ENCODE data around the gene CEP350.

The CEP350 gene

GRCh38 chr1:179954493-179955286 is at the start of gene CEP350:
Gene CEP350, plus strand, starts transcription at chr1:179954810. Its CDS starts 31,372 bp downstream, at chr1:179986182.
- FAIRE-seq (peak; percentile 100), DNase-seq (ENCODE audit: extremely low spot score, insufficient read length, low read depth) (peak; percentile 66)

DNA sequence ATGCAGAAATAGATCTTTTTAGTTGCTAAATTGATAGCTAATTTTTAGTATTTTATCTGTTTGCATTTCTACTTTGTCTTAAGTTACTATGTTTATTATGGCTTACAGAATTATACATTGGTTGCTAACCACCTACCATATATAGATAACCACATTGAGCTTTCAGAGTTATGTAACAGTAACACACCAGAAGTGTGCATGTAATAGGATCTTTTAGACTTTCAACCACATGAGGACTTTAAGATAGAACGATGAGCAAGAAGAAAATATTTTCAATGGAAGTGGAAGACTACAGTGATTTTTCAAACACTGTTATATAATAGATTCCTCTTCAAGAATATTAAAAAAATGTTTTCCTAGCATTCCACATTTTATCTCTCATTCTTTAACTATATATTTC is 43.7 kb upstream of the CEP350 start:
- FAIRE-seq = no peak
- no peak for DNase-seq (ENCODE audit: extremely low spot score, insufficient read length, low read depth)

DNA sequence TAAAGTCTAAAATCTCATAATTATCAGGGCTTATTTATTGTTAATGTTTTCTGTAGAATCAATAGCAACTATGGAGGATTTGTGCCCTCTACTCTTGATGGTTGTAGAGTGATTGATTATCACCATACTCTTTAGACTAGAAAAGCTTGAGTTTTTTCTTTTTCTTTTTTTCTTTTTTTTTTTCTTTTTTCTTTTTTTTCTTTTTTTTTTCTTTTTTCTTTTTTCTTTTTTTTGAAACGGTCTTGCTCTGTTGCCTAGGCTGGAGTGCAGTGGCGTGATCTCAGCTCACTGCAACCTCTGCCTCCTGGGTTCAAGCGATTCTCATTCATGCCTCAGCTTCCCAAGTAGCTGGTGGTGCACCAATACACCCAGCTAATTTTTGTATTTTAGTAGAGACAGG is 42.8 kb upstream of the CEP350 start:
- FAIRE-seq = no peak

GRCh38 chr1:179917601-179918429 is 36.8 kb upstream of the CEP350 start:
- no peak for DNase-seq (ENCODE audit: extremely low spot score, insufficient read length, low read depth)
- FAIRE-seq = no peak

More for the DNA sequence above, 42.8 kb upstream of the CEP350 start:
- no peak for DNase-seq (ENCODE audit: extremely low spot score, insufficient read length, low read depth)

- FAIRE-seq (no peak), DNase-seq (ENCODE audit: extremely low spot score, insufficient read length, low read depth) (no peak)
Measured at GRCh38 chr1:179921472-179921871, 33.1 kb upstream of the CEP350 start.

GRCh38 chr1:179921981-179922872 is 32.4 kb upstream of the CEP350 start:
- DNase-seq (ENCODE audit: extremely low spot score, insufficient read length, low read depth) (no peak), FAIRE-seq (no peak)

DNA sequence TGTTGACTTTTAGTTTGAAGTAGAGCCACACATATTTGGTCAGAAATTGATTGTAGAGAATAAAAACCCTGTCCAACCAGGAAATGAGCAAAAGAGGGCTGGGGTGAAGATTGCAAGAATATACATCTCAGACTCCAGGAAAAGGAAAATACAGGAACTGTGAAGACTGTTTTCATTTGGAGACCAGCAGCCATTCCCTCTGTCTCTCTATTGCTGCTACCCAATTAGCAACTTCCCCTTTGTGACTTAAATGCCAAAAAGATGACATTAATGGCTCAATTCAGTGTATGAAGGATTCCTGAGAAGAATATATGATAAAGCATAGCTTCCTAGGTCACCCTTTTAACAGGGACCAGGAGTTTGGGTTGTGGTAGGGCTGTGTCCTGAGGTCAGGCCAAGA is 31.6 kb upstream of the CEP350 start:
- FAIRE-seq = no peak
- DNase-seq (ENCODE audit: extremely low spot score, insufficient read length, low read depth) = no peak

- no peak for FAIRE-seq
Measured at GRCh38 chr1:179924268-179924667, 30.3 kb upstream of the CEP350 start.

DNA sequence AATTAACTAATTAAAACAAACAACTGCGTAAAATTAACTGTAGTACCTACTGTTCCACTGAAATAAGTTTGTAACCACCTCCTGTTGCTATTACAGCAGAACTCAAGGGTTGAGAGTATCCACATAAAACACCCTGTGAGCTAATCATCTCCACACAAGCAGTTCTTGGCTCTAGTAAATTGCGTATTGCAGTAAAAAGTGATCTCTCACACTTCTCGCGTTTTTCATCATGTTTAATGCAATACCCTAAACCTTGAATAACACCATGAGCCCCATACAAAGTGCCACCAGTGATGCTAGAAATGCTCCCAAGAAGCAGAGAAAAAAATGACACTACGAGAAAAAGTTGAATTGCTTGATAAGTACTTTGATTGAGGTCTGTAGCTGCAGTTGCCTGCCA is 29.3 kb upstream of the CEP350 start:
- DNase-seq (ENCODE audit: extremely low spot score, insufficient read length, low read depth) (no peak), FAIRE-seq (no peak)

More at GRCh38 chr1:179924268-179924667, 30.3 kb upstream of the CEP350 start:
- no peak for DNase-seq (ENCODE audit: extremely low spot score, insufficient read length, low read depth)

DNA sequence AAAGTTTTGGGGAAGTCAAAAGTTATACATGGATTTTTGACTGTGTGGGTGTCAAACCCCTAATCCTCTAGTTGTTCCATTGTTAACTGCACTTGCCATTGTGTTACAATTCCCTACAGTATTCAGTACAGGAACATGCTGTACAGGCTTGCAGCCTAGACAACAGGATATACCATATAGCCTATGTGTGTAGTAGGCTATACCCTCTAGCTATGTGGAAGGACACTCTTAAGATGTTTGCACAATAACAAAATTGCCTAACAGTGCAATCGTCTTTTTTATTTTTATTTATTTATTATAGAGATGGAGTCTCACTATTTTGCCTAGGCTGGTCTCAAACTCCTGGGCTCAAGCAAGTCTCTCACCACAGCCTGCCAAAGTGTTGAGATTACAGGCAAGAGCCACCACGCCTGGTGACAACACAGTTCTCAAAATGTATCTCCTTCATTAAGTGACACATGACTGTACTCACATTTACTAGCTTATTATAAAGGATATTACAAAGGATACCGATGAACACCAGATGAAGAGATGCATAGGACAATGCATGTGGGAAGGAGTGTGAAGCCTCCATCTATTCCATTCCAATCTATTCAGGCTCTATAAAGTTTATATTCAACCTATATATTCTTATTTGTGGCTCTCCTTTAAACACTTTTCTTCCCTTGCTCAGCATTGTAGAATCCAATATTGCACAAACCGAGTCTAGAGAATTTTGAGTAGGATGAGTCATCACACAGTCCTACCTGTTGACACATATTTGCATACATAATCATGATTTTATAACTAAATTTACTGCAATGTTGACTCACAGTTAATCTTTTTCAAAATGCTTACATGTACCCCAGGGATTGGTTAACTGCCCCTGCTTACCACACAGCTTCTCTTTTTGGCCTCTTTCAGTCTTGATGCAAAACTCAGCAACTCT is 28.4 kb upstream of the CEP350 start:
- FAIRE-seq (no peak), DNase-seq (ENCODE audit: extremely low spot score, insufficient read length, low read depth) (no peak)

DNA sequence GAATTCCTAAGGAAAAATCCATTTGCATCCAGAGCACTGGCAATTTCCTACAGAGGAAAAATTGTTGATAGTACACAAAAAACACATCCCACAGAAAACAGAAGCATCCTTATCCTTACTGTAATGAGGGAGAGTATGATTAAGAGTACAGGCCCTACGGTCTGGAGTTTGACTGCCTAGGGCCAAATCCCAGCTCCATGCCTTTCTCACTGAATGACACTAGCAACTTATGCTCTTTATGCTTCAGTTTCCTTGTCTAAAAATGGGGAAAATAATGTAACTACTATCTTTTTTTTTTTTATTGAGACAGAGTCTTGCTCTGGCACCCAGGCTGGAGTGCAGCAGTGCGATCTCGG is 27.8 kb upstream of the CEP350 start:
- FAIRE-seq = no peak
- DNase-seq (ENCODE audit: extremely low spot score, insufficient read length, low read depth) = no peak

DNA sequence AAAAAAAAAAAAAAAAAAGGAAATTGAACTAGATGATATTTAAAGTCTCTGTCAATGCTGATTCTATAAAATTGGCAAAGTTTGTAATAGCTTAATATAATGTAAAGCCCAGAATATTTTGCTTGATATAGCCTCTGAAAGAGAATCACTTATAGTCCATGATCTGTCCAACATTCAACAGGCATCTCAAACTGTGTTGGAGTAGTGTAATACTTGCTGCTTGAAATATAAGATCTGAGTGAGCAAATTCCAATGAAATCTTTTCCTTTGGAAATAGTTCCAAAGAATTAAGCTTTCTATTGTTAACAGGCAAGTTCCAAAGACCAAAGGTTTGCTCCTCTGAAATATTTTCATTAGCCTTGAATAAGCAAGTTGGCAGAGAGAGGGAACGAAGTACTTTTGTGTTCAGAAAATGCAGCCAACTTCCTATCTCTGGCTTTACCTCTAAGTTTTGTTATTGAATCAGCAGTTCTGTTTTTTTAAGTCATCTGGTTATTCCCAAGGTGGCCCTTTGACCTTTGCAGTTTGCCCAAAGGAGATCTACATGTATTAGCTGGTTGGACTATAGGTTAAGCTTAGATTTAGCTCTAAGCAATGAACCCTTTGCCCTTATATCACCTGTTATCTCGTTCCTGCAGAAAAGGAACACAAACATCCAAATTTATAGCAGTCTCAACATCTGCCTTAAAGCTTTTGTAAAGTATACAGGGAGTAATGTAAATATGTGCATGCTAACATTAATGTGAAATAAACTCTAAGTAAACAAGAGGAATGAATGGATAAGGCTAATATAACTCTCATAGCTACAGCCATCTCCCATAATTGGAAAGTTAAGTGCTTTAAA is 24.4 kb upstream of the CEP350 start:
- DNase-seq (ENCODE audit: extremely low spot score, insufficient read length, low read depth) (no peak), FAIRE-seq (no peak)

GRCh38 chr1:179930867-179931266 is 23.7 kb upstream of the CEP350 start:
- FAIRE-seq (no peak), DNase-seq (ENCODE audit: extremely low spot score, insufficient read length, low read depth) (no peak)

DNA sequence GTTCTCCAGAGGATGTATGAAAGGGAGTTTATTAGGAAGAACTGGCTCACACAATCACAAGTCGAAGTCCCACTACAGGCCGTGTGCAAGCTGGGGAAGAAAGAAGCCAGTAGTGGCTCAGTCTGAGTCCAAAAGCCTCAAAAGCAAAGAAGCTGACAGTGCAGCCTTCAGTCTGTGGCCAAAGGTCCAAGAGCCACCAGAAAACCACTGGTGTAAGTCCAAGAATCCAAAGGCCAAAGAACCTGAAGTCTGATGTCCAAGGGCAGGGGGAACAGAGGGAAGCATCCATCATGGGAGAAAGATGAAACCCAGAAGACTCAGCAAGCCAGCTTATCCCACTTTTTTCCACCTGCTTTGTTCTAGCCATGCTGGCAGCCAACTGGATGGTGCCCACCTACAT is 21.4 kb upstream of the CEP350 start:
- no peak for DNase-seq (ENCODE audit: extremely low spot score, insufficient read length, low read depth)
- no peak for FAIRE-seq

DNA sequence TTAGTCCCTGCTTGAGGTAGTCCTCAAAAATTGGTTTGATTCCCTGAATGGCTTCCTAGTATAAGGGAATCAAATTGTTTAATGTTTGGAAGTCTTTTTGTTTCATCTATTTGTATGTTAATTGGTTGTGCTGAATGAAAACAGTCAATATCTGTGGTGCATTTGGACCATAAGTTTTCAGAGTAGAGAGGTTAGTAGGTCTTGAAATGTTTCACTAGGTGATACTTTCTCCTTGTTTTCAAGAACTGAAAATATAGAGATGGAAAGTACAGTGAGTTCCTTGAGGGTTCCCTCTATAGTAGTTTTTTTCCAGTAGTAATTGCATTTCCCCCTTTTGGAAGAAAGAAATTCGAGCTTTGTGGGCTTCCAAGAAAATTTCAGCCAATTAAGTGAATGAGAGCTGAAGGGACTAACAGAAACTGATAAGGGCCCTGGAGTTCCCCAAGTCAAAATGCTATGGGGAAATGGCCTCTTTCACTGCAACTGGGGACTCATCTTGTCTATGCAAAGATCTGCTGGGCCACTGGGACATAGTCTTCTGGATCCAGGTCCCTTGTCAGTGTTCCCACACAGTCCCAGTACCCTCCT is 18.6 kb upstream of the CEP350 start:
- DNase-seq (ENCODE audit: extremely low spot score, insufficient read length, low read depth) (no peak), FAIRE-seq (no peak)

DNA sequence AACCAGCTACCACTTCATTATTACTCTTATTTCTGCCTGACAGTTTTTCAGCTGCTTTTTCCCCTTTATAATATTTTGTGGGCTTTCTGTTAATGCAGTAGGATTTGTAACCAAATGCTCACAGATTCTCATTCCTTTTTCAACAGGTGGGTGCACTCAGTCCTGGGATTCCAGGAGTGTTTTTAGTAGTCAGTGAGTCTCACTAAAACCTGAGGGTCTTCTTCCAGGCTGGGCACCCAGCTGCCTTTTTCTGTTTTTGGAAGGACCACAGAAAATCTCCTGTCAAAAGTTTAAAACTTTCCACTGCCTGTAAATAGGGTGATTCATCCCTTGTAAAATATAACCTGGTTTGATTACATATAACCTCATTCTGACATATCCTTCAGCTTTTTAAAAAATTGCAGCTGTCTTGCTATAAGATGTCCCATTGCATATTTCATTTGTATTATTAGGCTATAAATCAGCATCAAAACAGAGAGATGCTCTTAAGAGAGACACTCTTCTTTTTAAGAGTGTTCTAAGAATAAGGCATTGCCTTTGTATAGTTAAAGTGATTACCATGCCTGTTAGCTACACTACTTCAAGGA is 16.8 kb upstream of the CEP350 start:
- FAIRE-seq = no peak
- DNase-seq (ENCODE audit: extremely low spot score, insufficient read length, low read depth) = no peak

- no peak for DNase-seq (ENCODE audit: extremely low spot score, insufficient read length, low read depth)
- FAIRE-seq = no peak
Measured at GRCh38 chr1:179938752-179939151, 15.9 kb upstream of the CEP350 start.

- no peak for DNase-seq (ENCODE audit: extremely low spot score, insufficient read length, low read depth)
- no peak for FAIRE-seq
Measured at GRCh38 chr1:179939941-179940340, 14.7 kb upstream of the CEP350 start.

All from GM18507 (cell line).